Liver (tissue), 9 donors: ENCODE data around the gene SERPINF2. TPM values are rescaled to one million over a fixed set of nuclear protein-coding genes. Genes with fewer than 3 reads are reported as not detected.

Experiments used
- DNase-seq: peaks from one replicate; pipeline ENCODE4 v3.0.0-alpha.2; 2017; ENCODE audit warnings: low spot score
- H3K27ac ChIP-seq, 2 donors: one replicate each; pipeline ENCODE4 v1.7.0; 2013; ENCODE audit warnings: inconsistent platforms in 2 of 2, low read length in 2 of 2, control low read depth in 1 of 2, low read depth in 1 of 2, mild to moderate bottlenecking in 1 of 2
- H3K27me3 ChIP-seq, 4 donors: one replicate each; pipeline versions ENCODE4 v1.6.1 to v1.7.0; 2013; ENCODE audit warnings: low read length in 3 of 4, inconsistent platforms in 1 of 4, mild to moderate bottlenecking in 1 of 4, moderate library complexity in 1 of 4; ENCODE audit not compliant: control insufficient read depth in 4 of 4, insufficient read depth in 4 of 4
- H3K36me3 ChIP-seq, 4 donors: one replicate each; pipeline versions ENCODE4 v1.6.1 to v1.7.0; 2013; ENCODE audit warnings: low read length in 3 of 4, mild to moderate bottlenecking in 3 of 4, low read depth in 1 of 4, moderate library complexity in 1 of 4; ENCODE audit not compliant: control insufficient read depth in 4 of 4, insufficient read depth in 3 of 4
- H3K4me1 ChIP-seq, 4 donors: one replicate each; pipeline versions ENCODE4 v1.6.1 to v1.7.0; 2013; ENCODE audit warnings: low read length in 3 of 4, mild to moderate bottlenecking in 3 of 4, moderate library complexity in 1 of 4; ENCODE audit not compliant: control insufficient read depth in 4 of 4, insufficient read depth in 4 of 4
- H3K4me3 ChIP-seq, 3 donors: one replicate each; pipeline versions ENCODE4 v1.6.1 to v1.7.0; 2013; ENCODE audit warnings: low read length in 3 of 3, control low read depth in 1 of 3, low read depth in 1 of 3, mild to moderate bottlenecking in 1 of 3
- H3K9ac ChIP-seq, 2 donors: one replicate each; pipeline ENCODE4 v1.7.0; 2013; ENCODE audit warnings: low read length in 2 of 2, mild to moderate bottlenecking in 2 of 2, moderate library complexity in 2 of 2, control low read depth in 1 of 2, low read depth in 1 of 2
- H3K9me3 ChIP-seq, 4 donors: one replicate each; pipeline versions ENCODE4 v1.6.1 to v1.7.0; 2013; ENCODE audit warnings: low read length in 3 of 4; ENCODE audit not compliant: control insufficient read depth in 4 of 4
- EGR1 ChIP-seq, 2 donors: IDR thresholded peaks; 2 replicates each; pipeline ENCODE4 v1.6.1; 2016 to 2018; ENCODE audit warnings: antibody characterized with exemption in 2 of 2, low read depth in 2 of 2
- FOXA1 ChIP-seq: IDR thresholded peaks from 2 replicates; pipeline ENCODE4 v1.6.1; 2016; ENCODE audit warnings: antibody characterized with exemption
- FOXA2 ChIP-seq: IDR thresholded peaks from 2 replicates; pipeline ENCODE4 v1.6.1; 2016; ENCODE audit warnings: antibody characterized with exemption
- GABPA ChIP-seq, 2 donors: IDR thresholded peaks in 1 of 2; conservative IDR thresholded peaks in 1 of 2; 2 replicates each; pipeline ENCODE4 v1.6.1; 2016; ENCODE audit warnings: antibody characterized with exemption in 2 of 2, mild to moderate bottlenecking in 1 of 2, moderate library complexity in 1 of 2
- HNF4A ChIP-seq, 2 donors: conservative IDR thresholded peaks; 2 replicates each; pipeline ENCODE4 v1.6.1; 2016; ENCODE audit warnings: antibody characterized with exemption in 2 of 2, mild to moderate bottlenecking in 2 of 2
- HNF4G ChIP-seq: IDR thresholded peaks from 2 replicates; pipeline ENCODE4 v1.6.1; 2016; ENCODE audit warnings: antibody characterized with exemption
- NR2F2 ChIP-seq: IDR thresholded peaks from 2 replicates; pipeline ENCODE4 v1.6.1; 2016; ENCODE audit warnings: antibody characterized with exemption
- RAD21 ChIP-seq, 2 donors: IDR thresholded peaks; 2 replicates each; pipeline ENCODE4 v1.6.1; 2016; ENCODE audit warnings: antibody characterized with exemption in 2 of 2, mild to moderate bottlenecking in 2 of 2
- RXRA ChIP-seq, 2 donors: IDR thresholded peaks; 2 replicates each; pipeline ENCODE4 v1.6.1; 2017 to 2018; ENCODE audit warnings: antibody characterized with exemption in 2 of 2, mild to moderate bottlenecking in 1 of 2
- SP1 ChIP-seq: IDR thresholded peaks from 2 replicates; pipeline ENCODE4 v1.6.1; 2018; ENCODE audit warnings: antibody characterized with exemption, mild to moderate bottlenecking
- TAF1 ChIP-seq: conservative IDR thresholded peaks from 2 replicates; pipeline ENCODE4 v1.6.1; 2016; ENCODE audit warnings: antibody characterized with exemption, mild to moderate bottlenecking
- YY1 ChIP-seq: IDR thresholded peaks from 2 replicates; pipeline ENCODE4 v1.6.1; 2016; ENCODE audit warnings: antibody characterized with exemption, mild to moderate bottlenecking
- WGBS: extraction: QIAGEN DNeasy Blood & Tissue Kit; methylation state at CpG from one replicate; pipeline ENCODE4 v1.1.7; 2013; 5-methylcytosine and 5-hydroxymethylcytosine counted together
- polyA plus RNA-seq, 2 donors: library from polyadenylated mRNA; stranded (reverse) in 1 of 2; unstranded in 1 of 2; fragments of 200-250 nt in 1 of 2; fragments of >200 nt in 1 of 2; fragmentation: Nextera tagmentation in 1 of 2; extraction: Ambion mirVana in 1 of 2; gene quantifications; one replicate each; pipeline versions ENCODE4 v1.2.1 to v1.2.3, GENCODE V29; 2013 to 2015
- total RNA-seq, 2 donors: library from RNA; depleted of rRNA; stranded (reverse); fragments of >200 nt; gene quantifications; one replicate each; pipeline ENCODE4 v1.2.3, GENCODE V29; 2014
- TF ChIP-seq, protein P1 (sequence below): IDR thresholded peaks from 2 replicates; pipeline ENCODE4 v1.6.1; 2016; ENCODE audit warnings: antibody characterized with exemption
- TF ChIP-seq, protein P2 (sequence below): IDR thresholded peaks from 2 replicates; pipeline ENCODE4 v1.6.1; 2016; ENCODE audit warnings: antibody characterized with exemption, mild to moderate bottlenecking
- TF ChIP-seq, protein P3 (sequence below): IDR thresholded peaks from 2 replicates; pipeline ENCODE4 v1.6.1; 2016; ENCODE audit warnings: antibody characterized with exemption
- TF ChIP-seq, protein P4 (sequence below): fragments of 150-350 bp; IDR thresholded peaks from 2 replicates; pipeline ENCODE4 v1.5.1; 2017; ENCODE audit warnings: improper control_type of control experiment, low read depth, low read length; ENCODE audit not compliant: missing input control
- TF ChIP-seq, protein P5 (sequence below): IDR thresholded peaks from 2 replicates; pipeline ENCODE4 v1.6.1; 2016; ENCODE audit warnings: antibody characterized with exemption
- donor health status: healthy.
- donor health status: healthy.
- donor health status: healthy.
- donor health status: healthy.
- donor health status: healthy.

The SERPINF2 gene
- total and polyA plus RNA-seq, 4 donors, result 477 to 1,248 (median 675) TPM

DNA sequence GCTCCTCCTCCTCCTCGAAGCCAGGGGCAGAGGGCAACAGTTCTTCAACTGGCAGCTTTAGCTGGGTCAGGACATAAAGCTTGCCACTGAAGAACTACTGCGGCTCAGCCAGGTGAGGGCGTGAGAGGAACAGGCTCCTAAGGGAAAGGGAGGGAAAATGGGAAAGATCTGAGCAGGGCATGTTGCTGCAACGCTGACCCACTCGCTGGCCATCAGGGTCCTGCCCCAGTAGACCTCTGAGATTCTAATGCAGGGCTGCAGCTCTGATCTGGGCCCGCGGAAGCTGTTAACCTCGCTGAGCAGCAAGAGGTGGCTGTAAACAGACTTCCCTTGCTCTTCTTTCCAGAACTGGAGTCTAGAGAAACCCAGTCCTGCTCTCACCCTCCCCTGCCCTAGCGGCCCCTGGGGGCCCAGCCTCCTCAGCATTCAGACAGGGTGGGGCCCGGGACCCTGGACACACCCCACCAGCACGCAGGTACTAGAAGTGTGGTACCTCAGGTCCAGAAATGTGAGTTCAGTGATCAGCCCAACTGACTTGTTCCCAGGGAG, 28.7 kb upstream of the SERPINF2 start:
- TF ChIP-seq, protein P1, sequence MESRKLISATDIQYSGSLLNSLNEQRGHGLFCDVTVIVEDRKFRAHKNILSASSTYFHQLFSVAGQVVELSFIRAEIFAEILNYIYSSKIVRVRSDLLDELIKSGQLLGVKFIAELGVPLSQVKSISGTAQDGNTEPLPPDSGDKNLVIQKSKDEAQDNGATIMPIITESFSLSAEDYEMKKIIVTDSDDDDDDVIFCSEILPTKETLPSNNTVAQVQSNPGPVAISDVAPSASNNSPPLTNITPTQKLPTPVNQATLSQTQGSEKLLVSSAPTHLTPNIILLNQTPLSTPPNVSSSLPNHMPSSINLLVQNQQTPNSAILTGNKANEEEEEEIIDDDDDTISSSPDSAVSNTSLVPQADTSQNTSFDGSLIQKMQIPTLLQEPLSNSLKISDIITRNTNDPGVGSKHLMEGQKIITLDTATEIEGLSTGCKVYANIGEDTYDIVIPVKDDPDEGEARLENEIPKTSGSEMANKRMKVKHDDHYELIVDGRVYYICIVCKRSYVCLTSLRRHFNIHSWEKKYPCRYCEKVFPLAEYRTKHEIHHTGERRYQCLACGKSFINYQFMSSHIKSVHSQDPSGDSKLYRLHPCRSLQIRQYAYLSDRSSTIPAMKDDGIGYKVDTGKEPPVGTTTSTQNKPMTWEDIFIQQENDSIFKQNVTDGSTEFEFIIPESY, result no peak
- TF ChIP-seq, protein P2, sequence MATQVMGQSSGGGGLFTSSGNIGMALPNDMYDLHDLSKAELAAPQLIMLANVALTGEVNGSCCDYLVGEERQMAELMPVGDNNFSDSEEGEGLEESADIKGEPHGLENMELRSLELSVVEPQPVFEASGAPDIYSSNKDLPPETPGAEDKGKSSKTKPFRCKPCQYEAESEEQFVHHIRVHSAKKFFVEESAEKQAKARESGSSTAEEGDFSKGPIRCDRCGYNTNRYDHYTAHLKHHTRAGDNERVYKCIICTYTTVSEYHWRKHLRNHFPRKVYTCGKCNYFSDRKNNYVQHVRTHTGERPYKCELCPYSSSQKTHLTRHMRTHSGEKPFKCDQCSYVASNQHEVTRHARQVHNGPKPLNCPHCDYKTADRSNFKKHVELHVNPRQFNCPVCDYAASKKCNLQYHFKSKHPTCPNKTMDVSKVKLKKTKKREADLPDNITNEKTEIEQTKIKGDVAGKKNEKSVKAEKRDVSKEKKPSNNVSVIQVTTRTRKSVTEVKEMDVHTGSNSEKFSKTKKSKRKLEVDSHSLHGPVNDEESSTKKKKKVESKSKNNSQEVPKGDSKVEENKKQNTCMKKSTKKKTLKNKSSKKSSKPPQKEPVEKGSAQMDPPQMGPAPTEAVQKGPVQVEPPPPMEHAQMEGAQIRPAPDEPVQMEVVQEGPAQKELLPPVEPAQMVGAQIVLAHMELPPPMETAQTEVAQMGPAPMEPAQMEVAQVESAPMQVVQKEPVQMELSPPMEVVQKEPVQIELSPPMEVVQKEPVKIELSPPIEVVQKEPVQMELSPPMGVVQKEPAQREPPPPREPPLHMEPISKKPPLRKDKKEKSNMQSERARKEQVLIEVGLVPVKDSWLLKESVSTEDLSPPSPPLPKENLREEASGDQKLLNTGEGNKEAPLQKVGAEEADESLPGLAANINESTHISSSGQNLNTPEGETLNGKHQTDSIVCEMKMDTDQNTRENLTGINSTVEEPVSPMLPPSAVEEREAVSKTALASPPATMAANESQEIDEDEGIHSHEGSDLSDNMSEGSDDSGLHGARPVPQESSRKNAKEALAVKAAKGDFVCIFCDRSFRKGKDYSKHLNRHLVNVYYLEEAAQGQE, result no peak
- TF ChIP-seq, protein P3, sequence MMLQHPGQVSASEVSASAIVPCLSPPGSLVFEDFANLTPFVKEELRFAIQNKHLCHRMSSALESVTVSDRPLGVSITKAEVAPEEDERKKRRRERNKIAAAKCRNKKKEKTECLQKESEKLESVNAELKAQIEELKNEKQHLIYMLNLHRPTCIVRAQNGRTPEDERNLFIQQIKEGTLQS, result no peak
- TF ChIP-seq EGR1 (IDR thresholded peaks at IDR 0.05; ENCODE audit: low read depth in 2 of 2) (no peak), YY1 (no peak), FOXA1 (no peak), RXRA (IDR thresholded peaks at IDR 0.05) (peak; percentile 5 to 17), RAD21 (IDR thresholded peaks at IDR 0.05) (peak; percentile 68 to 80)
- TF ChIP-seq, protein P4, sequence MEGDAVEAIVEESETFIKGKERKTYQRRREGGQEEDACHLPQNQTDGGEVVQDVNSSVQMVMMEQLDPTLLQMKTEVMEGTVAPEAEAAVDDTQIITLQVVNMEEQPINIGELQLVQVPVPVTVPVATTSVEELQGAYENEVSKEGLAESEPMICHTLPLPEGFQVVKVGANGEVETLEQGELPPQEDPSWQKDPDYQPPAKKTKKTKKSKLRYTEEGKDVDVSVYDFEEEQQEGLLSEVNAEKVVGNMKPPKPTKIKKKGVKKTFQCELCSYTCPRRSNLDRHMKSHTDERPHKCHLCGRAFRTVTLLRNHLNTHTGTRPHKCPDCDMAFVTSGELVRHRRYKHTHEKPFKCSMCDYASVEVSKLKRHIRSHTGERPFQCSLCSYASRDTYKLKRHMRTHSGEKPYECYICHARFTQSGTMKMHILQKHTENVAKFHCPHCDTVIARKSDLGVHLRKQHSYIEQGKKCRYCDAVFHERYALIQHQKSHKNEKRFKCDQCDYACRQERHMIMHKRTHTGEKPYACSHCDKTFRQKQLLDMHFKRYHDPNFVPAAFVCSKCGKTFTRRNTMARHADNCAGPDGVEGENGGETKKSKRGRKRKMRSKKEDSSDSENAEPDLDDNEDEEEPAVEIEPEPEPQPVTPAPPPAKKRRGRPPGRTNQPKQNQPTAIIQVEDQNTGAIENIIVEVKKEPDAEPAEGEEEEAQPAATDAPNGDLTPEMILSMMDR, result peak; percentile 43
- WGBS, result 7% methylated on average over 11 of the region's 11 CpGs
- Histone ChIP-seq H3K4me1 (peaks cover 13 to 62% (median 30%) of the 10 kb centered on the region in 4 donors), H3K4me3 (peak overlapping the region; percentile 68 to 96 (median 89)), H3K9me3 (no peaks in the 10 kb centered on the region), H3K27me3 (no peaks in the 10 kb centered on the region), H3K9ac (no peak overlapping the region), H3K27ac (peak overlapping the region; percentile 95 to 96), H3K36me3 (peaks cover 11 to 24% (median 14%) of the 10 kb centered on the region in 4 donors)
- peak; percentile 41 for DNase-seq

DNA sequence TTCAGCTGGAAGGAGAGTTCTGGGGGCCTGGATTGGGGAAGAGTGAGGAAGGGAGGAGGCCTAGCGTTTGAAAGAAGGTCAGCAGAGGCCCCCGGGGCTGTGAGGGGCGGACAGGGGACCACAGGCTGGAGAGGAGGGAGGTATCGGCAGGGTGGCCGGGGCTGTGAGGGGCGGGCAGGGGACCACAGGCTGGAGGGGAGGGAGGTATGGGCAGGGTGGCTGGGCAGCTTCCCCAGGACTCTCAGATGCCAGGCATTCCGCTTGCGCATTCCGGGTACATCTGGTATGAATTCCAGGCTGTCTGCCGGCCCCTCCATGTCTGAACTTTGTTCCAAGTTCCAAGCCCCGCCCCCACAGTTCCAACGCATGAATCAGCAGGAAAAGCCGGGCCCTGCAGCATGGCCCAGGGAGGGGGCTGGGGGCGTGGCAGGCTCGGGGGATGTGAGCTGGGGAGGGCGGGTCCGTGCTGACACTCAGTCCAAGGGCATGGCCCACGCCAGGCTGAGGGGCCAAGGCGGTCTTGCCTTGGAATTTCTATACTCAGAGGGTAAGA, 28.2 kb upstream of the SERPINF2 start:
- Histone ChIP-seq H3K4me3 (peak overlapping the region; percentile 78 to 96 (median 89)), H3K27ac (peak overlapping the region; percentile 95 to 96), H3K27me3 (no peaks in the 10 kb centered on the region), H3K9me3 (no peaks in the 10 kb centered on the region), H3K36me3 (peaks cover 11 to 24% (median 14%) of the 10 kb centered on the region in 4 donors), H3K4me1 (peaks cover 12 to 59% (median 30%) of the 10 kb centered on the region in 4 donors), H3K9ac (peak overlapping the region in 1 of 2 donors; percentile 18)
- DNase-seq, result peak; percentile 97
- 5% methylated on average over 19 of the region's 19 CpGs for WGBS
- TF ChIP-seq TAF1 (no peak), FOXA2 (no peak), YY1 (no peak), GABPA (IDR thresholded peaks at IDR 0.05 in 1 of 2, conservative IDR thresholded peaks at IDR 0.05 in 1 of 2) (peak in 1 of 2 donors; percentile 19), NR2F2 (no peak), RAD21 (IDR thresholded peaks at IDR 0.05) (peak in 1 of 2 donors; percentile 11), SP1 (peak; percentile 57), HNF4A (conservative IDR thresholded peaks at IDR 0.05) (peak; percentile 73 to 81), FOXA1 (no peak), EGR1 (IDR thresholded peaks at IDR 0.05; ENCODE audit: low read depth in 2 of 2) (peak; percentile 48 to 55), HNF4G (no peak)
- TF ChIP-seq, protein P4, result no peak
- TF ChIP-seq, protein P3, result peak; percentile 9
- TF ChIP-seq, protein P1, result no peak
- TF ChIP-seq, protein P5, sequence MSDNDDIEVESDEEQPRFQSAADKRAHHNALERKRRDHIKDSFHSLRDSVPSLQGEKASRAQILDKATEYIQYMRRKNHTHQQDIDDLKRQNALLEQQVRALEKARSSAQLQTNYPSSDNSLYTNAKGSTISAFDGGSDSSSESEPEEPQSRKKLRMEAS, result peak; percentile 63
